T-cell (primary cell): ENCODE results near the gene BAZ2B. TPM values are rescaled to one million over a fixed set of nuclear protein-coding genes. Genes with fewer than 3 reads are reported as not detected.

ENCODE experiments used
- ATAC-seq, 4 experiments: fragments of 200-7000 bp in 3 of 4; fragments of 150-1000 bp in 1 of 4; cut with Tn5 transposase; replicated peaks in 1 of 4; 1 replicate in 3 of 4; 2 replicates in 1 of 4; pipeline ENCODE4 v1.10.0; 2021; ENCODE audit warnings: moderate library complexity in 3 of 4, mild to moderate bottlenecking in 2 of 4, moderate number of reproducible peaks in 1 of 4
- CTCF ChIA-PET, 2 donors: fragments of 300-600 bp; sonication (Branson Sonifier 250); formaldehyde crosslinking; loops; one replicate each; lab custom pipeline; 2022; ENCODE audit warnings: antibody characterized with exemption in 2 of 2; lab: Charles Lee
- POLR2A ChIA-PET, 2 donors: fragments of 300-600 bp; sonication (Branson Sonifier 250); formaldehyde crosslinking; loops; one replicate each; lab custom pipeline; 2022; ENCODE audit warnings: antibody characterized with exemption in 2 of 2; lab: Charles Lee
- DNase-seq, 35 experiments: peaks; one replicate each; pipeline versions ENCODE4 v3.0.0 to v3.0.0-alpha.2; 2013 to 2023
- H3K27ac ChIP-seq: one replicate; pipeline ENCODE4 v1.5.1; 2013; ENCODE audit warnings: low read length
- H3K27me3 ChIP-seq, 2 experiments: replicated peaks in 1 of 2; 1 replicate in 1 of 2; 2 replicates in 1 of 2; pipeline versions ENCODE4 v1.6.1 to v1.7.0; 2013; ENCODE audit warnings: low read length in 1 of 2, mixed read lengths in 1 of 2; ENCODE audit not compliant: control insufficient read depth in 2 of 2, insufficient read depth in 2 of 2; ENCODE audit errors: extremely low read depth in 1 of 2
- H3K36me3 ChIP-seq, 2 donors: 1 replicate in 1 of 2; 2 replicates in 1 of 2; pipeline versions ENCODE4 v1.6.1 to v1.7.0; 2013; ENCODE audit warnings: low read length in 1 of 2; ENCODE audit not compliant: control insufficient read depth in 2 of 2, insufficient read depth in 1 of 2; ENCODE audit errors: extremely low read depth in 1 of 2
- H3K4me1 ChIP-seq, 2 experiments: 1 replicate in 1 of 2; 2 replicates in 1 of 2; pipeline versions ENCODE4 v1.6.1 to v1.7.0; 2013; ENCODE audit warnings: low read length in 2 of 2, mixed read lengths in 1 of 2; ENCODE audit not compliant: insufficient read depth in 2 of 2, control insufficient read depth in 1 of 2; ENCODE audit errors: extremely low read depth in 1 of 2
- H3K4me3 ChIP-seq, 2 donors: 1 replicate in 1 of 2; 2 replicates in 1 of 2; pipeline versions ENCODE4 v1.5.1 to v1.7.0; 2013; ENCODE audit warnings: mild to moderate bottlenecking in 2 of 2, low read length in 1 of 2, moderate library complexity in 1 of 2; ENCODE audit not compliant: control insufficient read depth in 1 of 2; ENCODE audit errors: extremely low read depth in 1 of 2
- H3K9me3 ChIP-seq: 2 replicates; pipeline ENCODE4 v1.7.0; 2013
- H3K27ac Mint-ChIP-seq, 2 donors: one replicate each; pipeline ENCODE4 v1.8.0; 2020 to 2021; ENCODE audit warnings: mild to moderate bottlenecking in 2 of 2, mixed read lengths in 2 of 2
- H3K27me3 Mint-ChIP-seq, 2 donors: one replicate each; pipeline ENCODE4 v1.8.0; 2021 to 2022; ENCODE audit warnings: mixed read lengths in 2 of 2
- H3K36me3 Mint-ChIP-seq: one replicate; pipeline ENCODE4 v1.8.0; 2021; ENCODE audit warnings: mixed read lengths
- H3K4me1 Mint-ChIP-seq, 3 donors: one replicate each; pipeline ENCODE4 v1.8.0; 2020 to 2022; ENCODE audit warnings: mixed read lengths in 3 of 3, mild to moderate bottlenecking in 1 of 3
- H3K4me3 Mint-ChIP-seq, 3 donors: one replicate each; pipeline ENCODE4 v1.8.0; 2020 to 2022; ENCODE audit warnings: mild to moderate bottlenecking in 3 of 3, mixed read lengths in 3 of 3, moderate library complexity in 3 of 3
- H3K9me3 Mint-ChIP-seq, 3 donors: one replicate each; pipeline ENCODE4 v1.8.0; 2020 to 2022; ENCODE audit warnings: mixed read lengths in 3 of 3
- WGBS: methylation state at CpG from one replicate; pipeline ENCODE4 v1.1.5; 2013; ENCODE audit warnings: missing lambda C conversion rate; ENCODE audit not compliant: insufficient coverage; 5-methylcytosine and 5-hydroxymethylcytosine counted together
- total RNA-seq, 35 experiments: library from RNA in 6 of 35; stranded (reverse) in 6 of 35; fragments of 120-200 nt in 1 of 35; gene quantifications; one replicate each; pipeline versions ENCODE4 v1.2.1 to v1.2.4 and lab custom pipeline; 2013 to 2026

The BAZ2B gene
- total RNA-seq, 5 donors from 2014 or later (not counting 1 experiment from before 2014, with no cell fraction given), result 21.2 to 38.5 (median 27.2) TPM

DNA sequence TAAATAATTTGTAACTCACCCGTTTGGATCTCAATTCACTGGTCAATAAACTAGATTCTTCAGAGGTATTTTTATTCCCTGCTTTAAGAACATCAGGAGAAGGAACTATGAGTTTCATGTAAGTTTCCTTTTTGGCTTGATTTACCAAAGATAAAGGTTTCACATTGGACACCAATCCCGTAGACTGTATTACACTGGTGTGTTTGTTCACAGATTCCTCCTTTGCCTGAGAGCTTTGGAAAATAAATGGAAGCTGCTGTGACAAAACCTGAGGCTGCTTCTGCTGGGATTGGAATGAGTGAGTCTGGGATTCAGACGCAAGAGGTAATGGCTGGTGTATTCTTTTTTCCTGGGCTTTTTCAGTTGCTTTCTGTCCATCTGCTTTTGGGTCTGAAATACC, 178.1 kb downstream of the BAZ2B start:
- 100% methylated on average over 2 of the region's 3 CpGs for WGBS
- H3K36me3 Mint-ChIP-seq, result peaks cover 42% of the 10 kb centered on the region
- no peaks in the 10 kb centered on the region for H3K9me3 Mint-ChIP-seq
- H3K4me1 Mint-ChIP-seq, result no peaks in the 10 kb centered on the region
- ATAC-seq (no peak), DNase-seq (no peak)
- ChIA-PET CTCF (interaction anchor here in 1 of 2 donors (0.6 kb wide), 2 partner anchors 17 to 305 kb away, joined by 3 to 4 read pairs; no protein-coding TSS in a partner anchor), POLR2A (no interaction called here)
- Histone ChIP-seq H3K36me3 (peaks cover 0 to 16% of the 10 kb centered on the region in 2 donors), H3K27me3 (no peaks in the 10 kb centered on the region), H3K4me3 (no peak overlapping the region), H3K27ac (no peak overlapping the region), H3K9me3 (no peaks in the 10 kb centered on the region), H3K4me1 (no peaks in the 10 kb centered on the region)
- H3K27ac Mint-ChIP-seq, result no peak overlapping the region
- H3K27me3 Mint-ChIP-seq, result no peaks in the 10 kb centered on the region
- no peak overlapping the region for H3K4me3 Mint-ChIP-seq

DNA sequence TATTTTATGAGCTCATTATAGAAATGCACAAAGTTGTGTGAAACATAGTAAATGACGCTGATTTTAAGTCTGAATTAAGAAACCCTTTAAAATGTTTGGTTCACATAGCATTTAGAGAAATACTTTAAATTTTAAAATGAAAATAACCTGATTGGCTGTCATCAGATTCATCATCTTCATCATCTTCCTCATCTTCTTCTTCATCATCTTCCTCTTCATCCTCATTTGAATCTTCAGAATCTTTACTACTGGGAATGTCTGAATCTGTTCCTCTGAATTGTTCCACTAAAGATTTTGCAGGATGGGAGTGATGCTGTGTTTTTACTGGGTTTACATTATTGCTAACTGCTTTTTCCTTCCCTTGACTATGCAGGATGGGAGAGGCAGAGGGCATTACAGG, 183.7 kb downstream of the BAZ2B start:
- POLR2A ChIA-PET, result no interaction called here
- no peak overlapping the region for H3K4me3 ChIP-seq
- no peaks in the 10 kb centered on the region for H3K4me1 ChIP-seq
- no peaks in the 10 kb centered on the region for H3K9me3 ChIP-seq
- peaks cover 47% of the 10 kb centered on the region for H3K36me3 Mint-ChIP-seq
- no peak overlapping the region for H3K4me3 Mint-ChIP-seq
- ATAC-seq (no peak), DNase-seq (no peak)
- no peaks in the 10 kb centered on the region for H3K27me3 Mint-ChIP-seq
- CTCF ChIA-PET, result interaction anchor here in 1 of 2 donors (0.6 kb wide), 1 partner anchor 559 kb away, joined by 3 read pairs; no protein-coding TSS in a partner anchor
- no peaks in the 10 kb centered on the region for H3K4me1 Mint-ChIP-seq
- H3K36me3 ChIP-seq, result peaks cover 0 to 12% of the 10 kb centered on the region in 2 donors
- H3K27ac ChIP-seq, result no peak overlapping the region
- WGBS, result no CpG with 5 or more reads among the region's 1 CpG
- no peaks in the 10 kb centered on the region for H3K27me3 ChIP-seq
- H3K9me3 Mint-ChIP-seq, result no peaks in the 10 kb centered on the region
- H3K27ac Mint-ChIP-seq, result no peak overlapping the region

DNA sequence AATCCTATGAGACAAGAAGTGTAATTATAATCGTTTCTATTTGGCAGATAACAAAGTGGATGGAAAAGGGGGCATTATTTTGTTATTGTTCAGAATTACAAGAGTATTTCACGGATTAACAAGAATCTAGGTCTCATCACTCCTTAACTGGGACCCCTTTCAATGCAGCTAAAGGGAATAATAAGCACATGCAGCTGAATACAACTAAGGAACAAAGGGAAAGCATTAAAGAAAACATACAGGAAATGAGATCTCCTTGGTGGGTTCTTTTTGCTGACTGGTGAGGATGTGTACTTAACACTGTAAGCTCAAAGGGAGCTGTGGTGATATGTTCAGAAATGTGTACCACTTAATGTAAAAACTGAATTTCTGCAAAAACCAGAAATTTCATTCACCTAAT, 189.3 kb downstream of the BAZ2B start:
- H3K27me3 Mint-ChIP-seq, result no peaks in the 10 kb centered on the region
- CTCF ChIA-PET, result interaction anchor here in 1 of 2 donors (0.5 to 0.6 kb wide), 2 partner anchors 8 to 357 kb away, joined by 3 to 4 read pairs; no protein-coding TSS in a partner anchor
- H3K27ac ChIP-seq, result no peak overlapping the region
- no peak overlapping the region for H3K27ac Mint-ChIP-seq
- ATAC-seq, result no peak
- no peak for DNase-seq
- H3K4me3 ChIP-seq, result no peak overlapping the region
- no peaks in the 10 kb centered on the region for H3K27me3 ChIP-seq
- peaks cover 0 to 10% of the 10 kb centered on the region in 2 donors for H3K36me3 ChIP-seq
- H3K9me3 Mint-ChIP-seq, result peaks cover 0 to 6% (median 0%) of the 10 kb centered on the region in 3 donors
- peaks cover 56% of the 10 kb centered on the region for H3K36me3 Mint-ChIP-seq
- peaks cover 0 to 2% (median 0%) of the 10 kb centered on the region in 3 donors for H3K4me1 Mint-ChIP-seq
- H3K4me3 Mint-ChIP-seq, result no peak overlapping the region
- 83% methylated on average over 1 of the region's 2 CpGs for WGBS
- POLR2A ChIA-PET, result no interaction called here
- no peaks in the 10 kb centered on the region for H3K4me1 ChIP-seq
- no peaks in the 10 kb centered on the region for H3K9me3 ChIP-seq

DNA sequence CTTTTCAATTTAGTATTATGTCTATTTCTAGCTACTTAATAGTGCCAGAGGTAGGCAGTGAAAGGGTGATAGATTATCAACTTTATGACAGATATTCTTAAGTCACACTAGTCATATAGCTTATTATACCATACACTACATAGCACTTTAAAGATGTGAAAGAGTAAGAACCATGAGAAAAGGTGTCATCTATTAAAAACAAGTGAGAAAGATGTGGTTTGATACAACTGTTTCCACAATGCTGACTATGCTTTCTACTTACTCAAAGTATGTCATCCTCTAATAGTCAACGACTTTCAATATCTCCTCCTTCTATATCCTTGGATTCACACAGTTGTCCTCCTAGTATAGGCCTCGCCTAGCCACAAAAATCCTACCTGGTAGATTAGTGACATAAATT, 196.9 kb downstream of the BAZ2B start:
- 100% methylated on average over 1 of the region's 2 CpGs for WGBS
- ATAC-seq (no peak), DNase-seq (no peak)
- Mint-ChIP-seq H3K36me3 (peaks cover 29% of the 10 kb centered on the region), H3K4me1 (no peaks in the 10 kb centered on the region), H3K27me3 (no peaks in the 10 kb centered on the region), H3K9me3 (peaks cover 0 to 6% (median 0%) of the 10 kb centered on the region in 3 donors), H3K4me3 (no peak overlapping the region), H3K27ac (no peak overlapping the region)
- Histone ChIP-seq H3K27ac (no peak overlapping the region), H3K27me3 (no peaks in the 10 kb centered on the region), H3K9me3 (no peaks in the 10 kb centered on the region), H3K4me1 (no peaks in the 10 kb centered on the region), H3K36me3 (peaks cover 0 to 4% of the 10 kb centered on the region in 2 donors), H3K4me3 (no peak overlapping the region)
- POLR2A ChIA-PET, result no interaction called here
- CTCF ChIA-PET, result no interaction called here

DNA sequence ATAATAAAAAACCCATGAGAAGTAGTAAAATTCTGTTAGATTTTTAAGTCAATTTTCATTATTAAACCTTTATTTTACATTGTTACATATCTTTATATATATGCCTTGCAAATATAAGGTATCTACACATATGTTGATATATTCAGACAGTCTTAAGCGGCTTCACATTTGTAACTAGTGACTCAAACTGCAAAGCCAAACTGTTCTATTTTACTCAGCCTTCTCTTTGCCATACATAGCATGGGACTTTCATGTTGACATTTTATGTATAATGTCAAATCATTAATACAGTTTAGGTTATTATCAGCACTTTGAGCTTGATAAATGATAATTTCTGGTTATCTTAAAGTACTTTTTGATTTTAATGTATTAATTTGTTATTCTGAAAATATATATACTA, 204.9 kb downstream of the BAZ2B start:
- no peaks in the 10 kb centered on the region for H3K4me1 ChIP-seq
- no peak for DNase-seq
- H3K36me3 ChIP-seq, result peaks cover 4 to 20% of the 10 kb centered on the region in 2 donors
- H3K4me3 ChIP-seq, result no peak overlapping the region
- Mint-ChIP-seq H3K4me3 (no peak overlapping the region), H3K27ac (no peak overlapping the region), H3K9me3 (no peaks in the 10 kb centered on the region), H3K4me1 (no peaks in the 10 kb centered on the region), H3K27me3 (no peaks in the 10 kb centered on the region), H3K36me3 (peaks cover 30% of the 10 kb centered on the region)
- no CpG with 5 or more reads among the region's 1 CpG for WGBS
- ChIA-PET CTCF (interaction anchor here in 1 of 2 donors (0.6 kb wide), 1 partner anchor 385 kb away, joined by 4 read pairs; no protein-coding TSS in a partner anchor), POLR2A (no interaction called here)
- H3K27ac ChIP-seq, result no peak overlapping the region
- no peak for ATAC-seq
- H3K27me3 ChIP-seq, result no peaks in the 10 kb centered on the region
- no peaks in the 10 kb centered on the region for H3K9me3 ChIP-seq

DNA sequence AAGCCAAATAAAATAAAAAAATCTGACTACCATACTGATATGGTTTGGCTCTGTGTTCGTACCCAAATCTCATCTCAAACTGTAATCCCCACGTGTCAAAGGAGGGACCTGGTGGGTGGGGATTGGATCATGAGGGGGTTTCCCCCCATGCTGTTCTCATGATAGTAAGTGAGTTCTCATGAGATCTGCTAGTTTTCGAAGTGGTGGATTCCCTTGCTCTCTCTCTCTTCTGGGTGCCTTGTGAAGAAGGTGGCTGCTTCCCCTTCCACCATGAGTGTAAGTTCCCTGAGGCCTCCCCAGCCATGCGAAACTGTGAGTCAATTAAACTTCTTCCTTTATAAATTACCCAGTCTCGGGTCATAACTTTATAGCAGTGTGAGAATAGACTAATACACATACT, 206.1 kb downstream of the BAZ2B start:
- H3K4me1 Mint-ChIP-seq, result no peaks in the 10 kb centered on the region
- no peak for DNase-seq
- ChIA-PET POLR2A (no interaction called here), CTCF (no interaction called here)
- peaks cover 4 to 24% of the 10 kb centered on the region in 2 donors for H3K36me3 ChIP-seq
- H3K36me3 Mint-ChIP-seq, result peaks cover 37% of the 10 kb centered on the region
- no CpG with 5 or more reads among the region's 5 CpGs for WGBS
- H3K9me3 Mint-ChIP-seq, result no peaks in the 10 kb centered on the region
- H3K27ac Mint-ChIP-seq, result peak overlapping the region in 1 of 2 donors; percentile 43
- no peaks in the 10 kb centered on the region for H3K27me3 ChIP-seq
- no peaks in the 10 kb centered on the region for H3K27me3 Mint-ChIP-seq
- H3K4me1 ChIP-seq, result no peaks in the 10 kb centered on the region
- no peaks in the 10 kb centered on the region for H3K9me3 ChIP-seq
- no peak overlapping the region for H3K27ac ChIP-seq
- no peak overlapping the region for H3K4me3 Mint-ChIP-seq
- ATAC-seq, result no peak
- H3K4me3 ChIP-seq, result no peak overlapping the region
